Endothelial cell of umbilical vein (primary cell): ENCODE results near the gene GNAI1. TPM values are rescaled to one million over a fixed set of nuclear protein-coding genes. Genes with fewer than 3 reads are reported as not detected.

ENCODE experiments used
- BruUV-seq: library from RNA; stranded (reverse); fragments of 400-500 nt; replicated peaks from 2 replicates; lab custom pipeline; 2021; lab: Mats Ljungman, UMichigan
- CTCF ChIA-PET: fragments of 300-600, 350-600 bp; sonication (Branson Sonifier 250); formaldehyde crosslinking; loops from one replicate; lab custom pipeline; 2021; ENCODE audit warnings: antibody characterized with exemption, inconsistent platforms; lab: Charles Lee
- POLR2A ChIA-PET: fragments of 300-600, 350-600 bp; sonication (Branson Sonifier 250); formaldehyde crosslinking; loops from one replicate; lab custom pipeline; 2021; ENCODE audit warnings: antibody characterized with exemption, inconsistent platforms; lab: Charles Lee
- DNase-seq: peaks from one replicate; pipeline ENCODE4 v3.0.0-alpha.2; 2011; ENCODE audit warnings: low read depth, low spot score
- FAIRE-seq: peaks from 2 replicates; lab custom pipeline; 2011; peaks lifted over from hg19 to GRCh38; lab: Jason Lieb, UNC
- H2AFZ ChIP-seq: 2 replicates; pipeline ENCODE4 v1.6.0; 2012; ENCODE audit warnings: low read depth, low read length, control low read depth, inconsistent platforms
- H3K27ac ChIP-seq: 2 replicates; pipeline ENCODE4 v1.5.1; 2011; ENCODE audit warnings: low read depth, mild to moderate bottlenecking, control low read depth, low read length, moderate library complexity; ENCODE audit not compliant: insufficient read depth
- H3K27me3 ChIP-seq, 2 experiments: 2 replicates each; pipeline versions ENCODE4 v1.6.0 to v1.6.1; 2011; ENCODE audit warnings: low read length in 2 of 2, mixed read lengths in 1 of 2; ENCODE audit not compliant: control insufficient read depth in 2 of 2, insufficient read depth in 2 of 2
- H3K36me3 ChIP-seq, 2 experiments: 2 replicates in 1 of 2; 3 replicates in 1 of 2; pipeline ENCODE4 v1.5.1; 2011; ENCODE audit warnings: low read length in 2 of 2, mild to moderate bottlenecking in 1 of 2, moderate library complexity in 1 of 2; ENCODE audit not compliant: control insufficient read depth in 2 of 2, insufficient read depth in 2 of 2; ENCODE audit errors: extremely low read depth in 1 of 2
- H3K4me1 ChIP-seq: 3 replicates; pipeline ENCODE4 v1.5.1; 2011; ENCODE audit warnings: mild to moderate bottlenecking, low read length; ENCODE audit not compliant: control insufficient read depth, insufficient read depth; ENCODE audit errors: extremely low read depth
- H3K4me2 ChIP-seq: 2 replicates; pipeline ENCODE4 v1.6.1; 2011; ENCODE audit warnings: low read length, control low read depth, mixed read lengths; ENCODE audit not compliant: insufficient read depth
- H3K4me3 ChIP-seq, 3 experiments: fragments of 200-600 bp in 1 of 3; sonication (generic), shearing (Covaris generic) in 1 of 3; replicated peaks in 1 of 3; 2 replicates each; pipeline ENCODE4 v1.5.1; 2011 to 2016; ENCODE audit warnings: control low read depth in 3 of 3, low read length in 3 of 3, mild to moderate bottlenecking in 2 of 3, inconsistent platforms in 1 of 3, low read depth in 1 of 3, moderate library complexity in 1 of 3; ENCODE audit not compliant: insufficient read depth in 1 of 3
- H3K79me2 ChIP-seq: 2 replicates; pipeline ENCODE4 v1.6.0; 2012; ENCODE audit warnings: low read length, inconsistent platforms; ENCODE audit not compliant: control insufficient read depth, insufficient read depth
- H3K9ac ChIP-seq: replicated peaks from 2 replicates; pipeline ENCODE3; 2011; ENCODE audit warnings: low read length, control low read depth; ENCODE audit not compliant: insufficient read depth; ENCODE audit errors: extremely low read depth
- H3K9me1 ChIP-seq: replicated peaks from 3 replicates; pipeline ENCODE4 v1.6.0; 2011; ENCODE audit warnings: mild to moderate bottlenecking, low read length; ENCODE audit not compliant: control insufficient read depth, insufficient read depth; ENCODE audit errors: extremely low read depth
- H3K9me3 ChIP-seq: replicated peaks from 2 replicates; pipeline ENCODE4 v1.5.1; 2012; ENCODE audit warnings: low read length, inconsistent platforms; ENCODE audit not compliant: control insufficient read depth, insufficient read depth
- H4K20me1 ChIP-seq: replicated peaks from 2 replicates; pipeline ENCODE3; 2011; ENCODE audit warnings: mild to moderate bottlenecking, low read length; ENCODE audit not compliant: control insufficient read depth, insufficient read depth; ENCODE audit errors: extremely low read depth
- EZH2 ChIP-seq: IDR thresholded peaks from 2 replicates; pipeline ENCODE4 v1.6.1; 2012; ENCODE audit warnings: borderline replicate concordance, low read depth, mild to moderate bottlenecking, moderate library complexity, low read length, inconsistent platforms; ENCODE audit not compliant: severe bottlenecking
- FOS ChIP-seq: IDR thresholded peaks from 2 replicates; pipeline ENCODE4 v1.6.1; 2011; ENCODE audit warnings: mild to moderate bottlenecking, low read length, moderate library complexity, borderline replicate concordance; ENCODE audit not compliant: insufficient read depth
- GATA2 ChIP-seq: IDR thresholded peaks from 2 replicates; pipeline ENCODE4 v1.7.0; 2011; ENCODE audit warnings: low read depth, mild to moderate bottlenecking, moderate library complexity, mixed read lengths, low read length; ENCODE audit not compliant: insufficient read length, insufficient read depth
- JUN ChIP-seq: IDR thresholded peaks from 2 replicates; pipeline ENCODE4 v1.6.1; 2011; ENCODE audit warnings: borderline replicate concordance, low read depth; ENCODE audit not compliant: insufficient read length, insufficient read depth
- MAX ChIP-seq: IDR thresholded peaks from 2 replicates; pipeline ENCODE4 v1.6.1; 2011; ENCODE audit not compliant: insufficient read depth, insufficient read length
- MYC ChIP-seq: IDR thresholded peaks from one replicate; pipeline ENCODE4 v1.6.1; 2011; ENCODE audit warnings: mild to moderate bottlenecking, low read depth, low read length
- POLR2A ChIP-seq: IDR thresholded peaks from 2 replicates; pipeline ENCODE4 v1.6.1; 2012; ENCODE audit warnings: low read depth, mild to moderate bottlenecking, control low read depth, low read length
- POLR2AphosphoS5 ChIP-seq: IDR thresholded peaks from 2 replicates; pipeline ENCODE4 v1.6.1; 2012; ENCODE audit warnings: low read depth, mild to moderate bottlenecking, control low read depth, low read length, moderate library complexity; ENCODE audit not compliant: insufficient read depth
- dilution Hi-C: fragments of 300-500 bp; cut with MboI; formaldehyde crosslinking; loops from one replicate; pipeline ENCODE4 v1.15.0; 2019; ENCODE audit warnings: low sequenced_read_pairs; ENCODE audit not compliant: extremely low pct_ligation_motif_present
- intact Hi-C: fragments of 100-400 bp; cut with micrococcal nuclease; formaldehyde crosslinking; loops from one replicate; pipeline ENCODE4 v1.10.0; 2022
- polyA plus RNA-seq, 4 experiments: library from polyadenylated mRNA; depleted of rRNA in 3 of 4; stranded (reverse) in 3 of 4; unstranded in 1 of 4; fragments of >200 nt; gene quantifications; 2 replicates each; pipeline versions ENCODE4 v1.2.1 to v1.2.3, GENCODE V29; 2011 to 2012; ENCODE audit warnings: missing spikeins in 1 of 4
- total RNA-seq: library from RNA; stranded (reverse); gene quantifications from 2 replicates; pipeline ENCODE4 v1.2.3, GENCODE V29; 2021
- TF ChIP-seq, protein P1 (sequence below), 2 donors: IDR thresholded peaks; 1 replicate in 1 of 2; 2 replicates in 1 of 2; pipeline ENCODE4 v1.5.1; 2011; ENCODE audit warnings: low read length in 2 of 2, mild to moderate bottlenecking in 2 of 2, moderate library complexity in 2 of 2, control low read depth in 1 of 2, inconsistent platforms in 1 of 2, low read depth in 1 of 2; ENCODE audit not compliant: insufficient read depth in 1 of 2; ENCODE audit errors: extremely low read depth in 1 of 2

Gene GNAI1
- total and polyA plus RNA-seq, 2 donors (not counting 3 experiments of a cell fraction or from before 2014, with no cell fraction given) = 7.5 to 15.0 TPM

GRCh38 chr7:80249184-80249583, 114.6 kb downstream of the GNAI1 start:
- TF ChIP-seq, protein P1, sequence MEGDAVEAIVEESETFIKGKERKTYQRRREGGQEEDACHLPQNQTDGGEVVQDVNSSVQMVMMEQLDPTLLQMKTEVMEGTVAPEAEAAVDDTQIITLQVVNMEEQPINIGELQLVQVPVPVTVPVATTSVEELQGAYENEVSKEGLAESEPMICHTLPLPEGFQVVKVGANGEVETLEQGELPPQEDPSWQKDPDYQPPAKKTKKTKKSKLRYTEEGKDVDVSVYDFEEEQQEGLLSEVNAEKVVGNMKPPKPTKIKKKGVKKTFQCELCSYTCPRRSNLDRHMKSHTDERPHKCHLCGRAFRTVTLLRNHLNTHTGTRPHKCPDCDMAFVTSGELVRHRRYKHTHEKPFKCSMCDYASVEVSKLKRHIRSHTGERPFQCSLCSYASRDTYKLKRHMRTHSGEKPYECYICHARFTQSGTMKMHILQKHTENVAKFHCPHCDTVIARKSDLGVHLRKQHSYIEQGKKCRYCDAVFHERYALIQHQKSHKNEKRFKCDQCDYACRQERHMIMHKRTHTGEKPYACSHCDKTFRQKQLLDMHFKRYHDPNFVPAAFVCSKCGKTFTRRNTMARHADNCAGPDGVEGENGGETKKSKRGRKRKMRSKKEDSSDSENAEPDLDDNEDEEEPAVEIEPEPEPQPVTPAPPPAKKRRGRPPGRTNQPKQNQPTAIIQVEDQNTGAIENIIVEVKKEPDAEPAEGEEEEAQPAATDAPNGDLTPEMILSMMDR (IDR thresholded peaks at IDR 0.05; ENCODE audit: extremely low read depth in 1 of 2, insufficient read depth in 1 of 2, low read depth in 1 of 2, low read length in 2 of 2) = no peak
- TF ChIP-seq GATA2 = no peak
- TF ChIP-seq JUN = no peak
- TF ChIP-seq EZH2 = no peak
- TF ChIP-seq POLR2A = no peak
- FAIRE-seq = no peak

DNA sequence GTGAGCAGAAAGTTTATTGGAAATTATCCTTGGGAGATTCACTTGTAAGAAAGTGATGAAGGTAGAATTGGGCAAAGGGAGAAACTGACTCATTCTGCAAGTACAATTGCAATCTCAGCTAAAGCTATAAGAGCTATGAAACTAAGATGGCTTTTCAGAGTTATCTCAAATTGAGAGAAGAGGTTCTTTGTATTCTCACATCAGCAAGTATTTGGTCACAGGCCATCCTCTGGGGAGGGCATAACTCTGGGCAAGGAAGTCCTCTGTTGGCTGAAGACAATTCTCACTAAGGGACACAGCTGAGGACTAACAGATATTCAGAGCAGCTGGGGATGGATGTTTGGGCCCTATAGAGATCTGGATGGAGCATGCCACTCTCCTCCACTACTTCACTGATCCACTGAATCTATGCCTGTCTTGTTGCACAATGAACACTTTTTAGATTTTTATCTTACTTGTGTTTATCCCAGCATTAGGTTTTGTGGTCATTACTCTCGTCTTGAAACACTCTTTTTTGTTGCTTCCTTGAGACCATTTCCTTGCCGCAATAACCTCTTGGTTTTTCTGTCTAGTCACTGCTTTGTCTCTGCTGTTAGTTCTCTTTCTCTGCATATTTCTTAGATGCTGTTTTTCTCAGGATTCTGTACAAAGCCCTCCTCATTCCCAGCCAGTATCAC, 115.1 kb downstream of the GNAI1 start:
- DNase-seq = no peak
- no TSS peak for BruUV-seq
- CTCF ChIA-PET = no interaction called here

More at GRCh38 chr7:80249184-80249583, 114.6 kb downstream of the GNAI1 start:
- no peaks in the 10 kb centered on the region for H3K9me3 ChIP-seq
- no peaks in the 10 kb centered on the region for H3K9me1 ChIP-seq
- no peak for DNase-seq
- no TSS peak for BruUV-seq
- H3K36me3 ChIP-seq = no peaks in the 10 kb centered on the region
- H3K4me3 ChIP-seq = no peak overlapping the region
- H3K4me1 ChIP-seq = no peaks in the 10 kb centered on the region
- H3K27ac ChIP-seq = no peak overlapping the region
- CTCF ChIA-PET = no interaction called here
- H4K20me1 ChIP-seq = no peaks in the 10 kb centered on the region
- H2AFZ ChIP-seq = no peak overlapping the region
- POLR2A ChIA-PET = no interaction called here
- dilution Hi-C loops = no loop called here
- no peak overlapping the region for H3K4me2 ChIP-seq
- no peak overlapping the region for H3K9ac ChIP-seq
- H3K79me2 ChIP-seq = no peaks in the 10 kb centered on the region
- intact Hi-C loops = no loop called here
- H3K27me3 ChIP-seq = no peaks in the 10 kb centered on the region

More for the DNA sequence above, 115.1 kb downstream of the GNAI1 start:
- Histone ChIP-seq H3K4me3 (no peak overlapping the region), H3K9ac (no peak overlapping the region), H2AFZ (no peak overlapping the region), H3K4me2 (no peak overlapping the region), H3K36me3 (no peaks in the 10 kb centered on the region), H3K79me2 (no peaks in the 10 kb centered on the region), H4K20me1 (no peaks in the 10 kb centered on the region), H3K4me1 (no peaks in the 10 kb centered on the region), H3K27me3 (no peaks in the 10 kb centered on the region), H3K27ac (no peak overlapping the region), H3K9me1 (no peaks in the 10 kb centered on the region), H3K9me3 (no peaks in the 10 kb centered on the region)
- intact Hi-C loops = no loop called here
- POLR2A ChIA-PET = no interaction called here
- FAIRE-seq = no peak
- TF ChIP-seq JUN (no peak), EZH2 (no peak), GATA2 (no peak), MYC (no peak), POLR2A (no peak), MAX (no peak), FOS (no peak), POLR2AphosphoS5 (no peak)
- TF ChIP-seq, protein P1 (IDR thresholded peaks at IDR 0.05; ENCODE audit: extremely low read depth in 1 of 2, insufficient read depth in 1 of 2, low read depth in 1 of 2, low read length in 2 of 2) = no peak
- dilution Hi-C loops = no loop called here
